Fibroblast of lung (primary cell): Measurements from ENCODE around the gene BTNL2.

ENCODE experiments used
- CTCF ChIP-seq, 2 donors: IDR thresholded peaks in 1 of 2; conservative IDR thresholded peaks in 1 of 2; 1 replicate in 1 of 2; 2 replicates in 1 of 2; pipeline ENCODE4 v1.5.1; 2011 to 2012; ENCODE audit warnings: low read length in 2 of 2, control low read depth in 1 of 2, inconsistent platforms in 1 of 2, low read depth in 1 of 2, mild to moderate bottlenecking in 1 of 2
- EZH2 ChIP-seq: IDR thresholded peaks from 2 replicates; pipeline ENCODE4 v1.5.1; 2012; ENCODE audit warnings: low read length, control low read depth, mild to moderate bottlenecking; ENCODE audit errors: missing control alignments

- TF ChIP-seq CTCF (conservative IDR thresholded peaks at IDR 0.05 in 1 of 2, IDR thresholded peaks at IDR 0.05 in 1 of 2; ENCODE audit: low read depth in 1 of 2, low read length in 2 of 2) (no peak), EZH2 (no peak)
Measured at GRCh38 chr6:32371803-32372202, 35.2 kb downstream of the BTNL2 start, which contains the start of gene TSBP1.
